ENCODE measurements around the gene EFNA1. TPM values are rescaled to one million over a fixed set of nuclear protein-coding genes. Genes with fewer than 3 reads are reported as not detected.
"Not testable (repeated sequence)": the region's sequence is repeated elsewhere in the genome, so short reads cannot be mapped to it uniquely, and the experiment has no call there.

EFNA1 gene
- total RNA-seq, 1 donor from 2014 or later, result 2.7 TPM

GRCh38 chr1:155092641-155093040 lies 35.0 kb upstream of the EFNA1 start:
- DNase-seq, result no peak

GRCh38 chr1:155093911-155094621 lies 33.6 kb upstream of the EFNA1 start:
- peak; percentile 75 for DNase-seq

GRCh38 chr1:155094622-155094948 lies 33.1 kb upstream of the EFNA1 start:
- no peak for DNase-seq

GRCh38 chr1:155099331-155099730 lies 28.3 kb upstream of the EFNA1 start:
- DNase-seq, result no peak

GRCh38 chr1:155103325-155103724 lies 24.4 kb upstream of the EFNA1 start:
- DNase-seq, result no peak

- DNase-seq, result no peak
These were observed 22.8 kb upstream of the EFNA1 start for GRCh38 chr1:155104605-155105534.

GRCh38 chr1:155105604-155106011 lies 22.1 kb upstream of the EFNA1 start:
- no peak for DNase-seq

GRCh38 chr1:155106862-155107261 lies 20.8 kb upstream of the EFNA1 start:
- DNase-seq, result no peak

GRCh38 chr1:155107309-155108264 lies 20.1 kb upstream of the EFNA1 start:
- no peak for DNase-seq

- DNase-seq, result no peak
These were observed 19.4 kb upstream of the EFNA1 start for GRCh38 chr1:155108296-155108695.

GRCh38 chr1:155110381-155110780 lies 17.3 kb upstream of the EFNA1 start:
- no peak for DNase-seq

- DNase-seq, result no peak
These were observed 16.9 kb upstream of the EFNA1 start for GRCh38 chr1:155110826-155111225.

- DNase-seq, result no peak
These were observed 14.2 kb upstream of the EFNA1 start for GRCh38 chr1:155113450-155113980.

- DNase-seq, result no peak
These were observed 11.4 kb upstream of the EFNA1 start for GRCh38 chr1:155116113-155116764.

- no peak for DNase-seq
These were observed 10.1 kb upstream of the EFNA1 start for GRCh38 chr1:155117610-155118009.

- DNase-seq, result not testable (repeated sequence)
These were observed 9.6 kb upstream of the EFNA1 start for GRCh38 chr1:155118090-155118489.

GRCh38 chr1:155120253-155120652 lies 7.4 kb upstream of the EFNA1 start:
- no peak for DNase-seq

GRCh38 chr1:155121249-155121648 lies 6.4 kb upstream of the EFNA1 start:
- DNase-seq, result no peak

- DNase-seq, result no peak
These were observed 5.4 kb upstream of the EFNA1 start for GRCh38 chr1:155122308-155122707.

GRCh38 chr1:155123801-155124200 lies 3.9 kb upstream of the EFNA1 start:
- DNase-seq, result no peak
